ENCODE data around the gene AKT1S1.
"Not testable (repeated sequence)": the region's sequence is repeated elsewhere in the genome, so short reads cannot be mapped to it uniquely, and the experiment has no call there.

Gene AKT1S1

DNA sequence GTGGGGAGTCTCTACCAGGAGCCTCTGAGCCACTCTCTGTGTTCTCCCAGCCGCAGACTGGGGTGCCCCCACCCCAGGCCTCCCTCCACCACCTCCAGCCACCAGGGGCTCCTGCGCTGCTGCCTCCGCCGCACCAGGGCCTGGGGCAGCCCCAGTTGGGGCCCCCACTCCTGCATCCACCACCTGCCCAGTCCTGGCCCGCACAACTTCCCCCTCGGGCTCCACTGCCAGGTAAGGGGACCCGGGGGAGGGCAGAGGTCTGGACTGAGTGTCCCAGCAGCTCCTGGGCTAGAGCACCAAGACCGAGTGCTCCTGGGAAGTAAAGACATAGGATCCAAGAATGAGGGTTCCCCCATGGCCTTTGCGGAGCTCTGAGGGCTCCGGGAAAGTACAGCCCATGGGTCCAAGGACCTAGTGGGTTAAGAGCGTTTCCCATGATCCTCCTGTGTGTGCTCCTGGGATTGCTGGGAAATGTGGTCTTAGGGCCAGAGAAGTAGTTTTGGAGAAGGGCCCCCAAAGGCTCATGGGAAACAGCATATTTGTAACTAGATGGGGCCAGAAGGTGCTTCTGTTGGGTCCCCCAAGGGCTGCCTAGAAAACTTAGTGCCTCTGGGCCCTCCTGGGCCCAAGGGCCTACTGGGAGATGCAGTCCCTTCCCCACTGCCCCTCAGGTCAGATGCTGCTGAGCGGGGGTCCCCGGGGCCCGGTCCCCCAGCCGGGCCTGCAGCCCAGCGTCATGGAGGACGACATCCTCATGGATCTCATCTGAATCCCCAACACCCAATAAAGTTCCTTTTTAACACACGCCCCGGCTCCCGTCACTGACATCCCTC, 40.8 kb downstream of the AKT1S1 start:
- DNase-seq (ENCODE audit: low read depth): no peak

DNA sequence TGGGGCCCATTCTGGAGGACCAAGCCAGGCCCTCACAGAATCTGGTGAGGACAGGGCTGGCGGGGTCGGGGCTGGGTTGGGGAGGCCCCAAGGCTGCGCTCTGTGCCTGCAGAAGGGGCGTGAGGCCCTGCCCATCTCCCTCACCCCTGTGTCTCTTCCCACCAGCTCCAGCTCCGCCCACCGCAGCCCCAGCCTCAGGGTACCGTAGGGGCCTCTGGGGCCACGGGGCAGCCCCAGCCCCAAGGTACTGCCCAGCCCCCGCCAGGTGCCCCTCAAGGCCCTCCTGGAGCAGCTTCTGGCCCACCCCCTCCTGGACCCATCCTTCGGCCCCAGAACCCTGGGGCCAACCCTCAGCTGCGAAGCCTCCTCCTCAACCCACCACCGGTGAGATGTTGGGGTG, 41.6 kb downstream of the AKT1S1 start:
- no peak for DNase-seq (ENCODE audit: low read depth)

DNA sequence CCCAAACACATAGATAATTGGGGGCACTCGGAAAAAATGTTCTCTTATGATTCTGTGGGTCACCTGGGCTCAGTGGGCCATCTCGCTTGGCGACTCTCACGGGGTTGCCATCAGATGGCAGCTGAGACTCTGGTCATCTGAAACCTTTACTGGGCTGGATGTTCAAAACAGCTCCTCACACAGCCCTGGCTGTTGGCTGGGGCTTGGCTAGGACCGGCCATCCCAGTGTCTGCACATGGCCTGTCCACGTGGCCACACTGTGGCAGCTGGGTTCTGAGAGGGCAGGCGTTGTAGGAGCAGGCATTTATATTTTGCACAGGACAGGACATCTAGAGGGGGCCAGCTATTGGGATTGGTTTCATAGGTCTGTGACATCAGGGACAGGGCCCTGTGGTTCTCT, 43.6 kb downstream of the AKT1S1 start:
- no peak for DNase-seq (ENCODE audit: low read depth)

DNA sequence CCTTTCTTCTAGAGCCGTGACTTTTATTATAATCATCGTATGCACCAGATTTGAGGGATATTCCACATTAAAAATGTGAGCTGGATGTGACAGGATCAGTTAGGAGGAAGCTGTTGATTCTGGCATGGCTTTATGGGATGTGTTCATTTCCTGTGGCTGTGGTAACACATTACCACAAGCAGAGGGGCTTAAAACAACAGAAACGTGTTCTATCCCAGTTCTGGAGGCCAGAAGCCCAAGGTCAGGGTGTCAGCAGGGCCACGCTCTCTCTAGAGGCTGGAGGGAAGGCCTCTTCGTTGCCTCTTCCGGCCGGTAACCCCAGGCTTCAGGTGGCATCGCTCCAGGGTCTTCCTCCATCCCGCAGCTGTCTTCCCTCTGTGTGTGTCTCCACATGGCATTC, 44.6 kb downstream of the AKT1S1 start:
- no peak for DNase-seq (ENCODE audit: low read depth)

DNA sequence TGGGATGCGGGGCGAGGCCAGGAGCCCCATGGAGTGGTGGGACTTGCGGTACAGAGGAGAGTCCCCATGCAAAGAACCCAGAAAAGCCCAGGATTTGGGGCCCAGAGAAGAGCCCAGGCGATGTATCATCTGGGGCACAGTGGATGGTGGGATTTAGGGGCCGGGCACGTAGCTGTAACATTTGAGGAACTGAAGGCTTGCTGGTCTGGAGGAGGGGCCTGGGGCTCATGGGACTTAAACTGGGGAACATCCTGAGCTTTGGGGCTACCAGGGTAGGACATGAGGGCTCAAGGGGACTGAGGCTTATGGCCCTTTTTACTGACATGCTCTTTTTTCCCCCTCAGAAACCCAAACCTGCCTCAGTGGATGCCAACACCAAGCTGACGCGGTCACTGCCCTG, 45.6 kb downstream of the AKT1S1 start:
- DNase-seq (ENCODE audit: low read depth): no peak

DNA sequence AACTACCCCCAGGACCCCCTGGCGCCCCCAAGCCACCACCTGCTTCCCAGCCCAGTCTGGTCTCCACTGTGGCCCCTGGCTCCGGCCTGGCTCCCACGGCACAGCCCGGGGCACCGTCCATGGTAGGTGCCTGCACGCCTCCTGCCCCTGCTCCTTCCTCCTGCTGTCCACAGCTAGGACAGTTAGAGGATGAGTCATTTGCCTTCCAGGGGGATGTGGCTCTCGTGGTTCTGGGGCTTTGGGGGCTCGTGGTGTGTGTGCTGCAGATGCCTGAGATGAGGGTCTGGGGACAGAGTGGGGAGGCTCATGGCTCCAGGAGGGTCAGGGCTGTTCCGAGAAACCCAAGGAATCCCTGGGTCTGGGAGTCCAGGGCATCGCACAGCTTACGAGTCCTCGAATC, 46.4 kb downstream of the AKT1S1 start:
- DNase-seq (ENCODE audit: low read depth): no peak

DNA sequence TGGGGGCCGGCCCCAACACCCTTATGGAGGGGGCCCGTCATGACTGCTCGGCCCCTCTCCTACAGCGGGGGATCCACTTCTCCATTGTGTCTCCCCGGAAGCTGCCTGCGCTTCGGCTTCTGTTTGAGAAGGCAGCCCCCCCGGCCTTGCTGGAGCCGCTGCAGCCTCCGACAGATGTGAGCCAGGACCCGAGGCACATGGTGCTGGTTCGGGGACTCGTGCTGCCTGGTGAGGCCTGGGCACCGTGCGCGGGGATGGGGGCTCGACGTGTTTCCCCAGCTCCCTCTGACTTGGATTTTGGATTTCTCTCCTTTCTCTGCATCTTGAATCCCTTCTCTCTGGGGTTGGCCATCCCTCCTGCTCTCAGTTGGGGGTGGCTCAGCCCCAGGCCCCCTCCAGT, 47.4 kb downstream of the AKT1S1 start:
- DNase-seq (ENCODE audit: low read depth): no peak

DNA sequence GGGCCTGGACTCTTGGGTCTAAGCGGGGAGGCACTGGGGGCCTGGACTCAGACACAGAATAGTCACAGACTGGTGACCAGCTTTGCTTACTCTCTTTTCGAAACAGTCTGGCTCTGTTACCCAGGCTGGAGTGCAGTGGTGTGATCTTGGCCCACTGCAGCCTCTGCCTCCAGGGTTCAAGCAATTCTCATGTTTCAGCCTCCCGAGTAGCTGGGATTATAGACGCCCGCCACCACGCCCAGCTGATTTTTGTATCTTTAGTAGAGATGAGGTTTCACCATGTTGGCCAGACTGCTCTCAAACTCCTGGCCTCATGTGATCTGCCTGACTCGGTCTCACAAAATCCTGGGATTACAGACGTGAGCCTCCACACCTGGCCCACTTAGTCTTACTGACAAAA, 48.0 kb downstream of the AKT1S1 start:
- DNase-seq (ENCODE audit: low read depth): no peak

DNA sequence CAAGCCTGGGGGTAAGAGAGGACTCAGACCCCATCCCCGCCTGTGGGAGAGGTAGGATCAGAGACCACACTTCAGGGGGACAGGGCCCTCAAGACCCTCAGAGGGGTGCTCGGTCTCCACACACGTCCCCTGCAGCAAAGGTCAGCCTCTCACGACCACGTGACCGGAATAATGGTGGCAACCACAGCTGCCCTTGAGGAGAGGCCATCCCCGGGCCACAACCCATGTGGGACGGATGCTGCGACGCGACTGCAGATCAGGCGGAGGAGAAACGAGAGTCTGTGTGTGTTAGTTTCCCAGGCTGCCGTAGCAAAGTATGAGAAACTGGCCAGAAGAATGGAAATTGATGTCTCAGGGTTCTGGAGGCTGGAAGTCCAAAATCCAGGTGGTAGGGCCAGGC, 50.1 kb downstream of the AKT1S1 start:
- no peak for DNase-seq (ENCODE audit: low read depth)

DNA sequence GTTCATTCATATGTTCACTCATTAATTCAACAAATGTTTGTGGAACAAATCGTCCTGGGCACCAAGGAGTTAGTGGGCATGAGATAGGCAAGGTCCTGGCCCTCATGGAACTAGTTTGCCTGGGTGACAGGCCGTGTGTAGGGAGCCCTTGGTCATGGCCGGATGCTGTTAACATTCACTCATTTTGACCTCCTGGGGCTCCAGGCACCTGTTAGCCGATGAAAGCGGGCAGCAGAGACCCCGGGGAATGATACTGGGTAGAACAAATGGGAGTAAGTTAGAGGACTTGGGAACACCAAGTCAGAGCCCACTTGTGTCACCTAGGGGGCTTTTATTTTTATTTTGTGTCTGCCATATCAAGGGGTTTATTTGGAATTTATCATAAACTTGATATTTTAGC, 52.5 kb downstream of the AKT1S1 start:
- no peak for DNase-seq (ENCODE audit: low read depth)

DNA sequence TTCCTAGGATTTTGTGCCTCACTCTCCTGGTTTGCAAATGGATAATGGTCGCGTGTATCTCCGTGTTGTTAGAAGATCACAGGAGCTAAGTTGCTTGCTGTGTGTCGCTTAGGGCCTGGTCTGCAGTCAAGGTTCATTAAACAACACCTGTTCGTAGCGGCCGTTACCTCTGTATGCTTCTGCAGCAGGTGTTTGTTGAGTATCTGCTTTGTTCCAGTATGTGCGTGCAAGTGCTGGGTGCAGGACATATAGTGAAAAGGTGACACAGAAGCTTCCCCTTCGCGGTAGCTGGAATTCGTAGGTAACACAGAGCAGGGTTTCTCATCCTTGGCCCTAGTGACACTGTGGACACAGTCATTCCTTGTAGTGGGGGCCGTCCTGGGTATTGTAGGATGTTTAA, 53.7 kb downstream of the AKT1S1 start:
- DNase-seq (ENCODE audit: low read depth): no peak

DNA sequence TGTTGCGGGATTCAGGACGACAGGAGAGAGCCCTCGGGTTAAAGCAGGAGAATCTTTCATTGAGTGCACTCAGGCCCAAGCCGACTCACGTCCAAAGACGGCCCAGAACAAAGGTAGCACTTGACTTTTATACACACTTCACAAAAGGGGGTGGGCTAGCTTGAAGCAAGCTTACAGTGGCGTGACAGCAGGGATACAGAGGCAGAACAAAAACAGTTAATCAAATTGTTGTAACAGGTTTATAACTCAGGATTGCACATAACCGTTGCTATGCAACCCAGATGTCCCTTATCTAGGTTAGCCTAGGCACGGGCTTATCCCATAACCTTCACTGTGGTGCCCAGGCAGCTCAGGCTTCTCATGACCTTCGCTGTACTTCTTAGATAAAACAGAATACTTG, 57.0 kb downstream of the AKT1S1 start:
- no peak for DNase-seq (ENCODE audit: low read depth)

DNA sequence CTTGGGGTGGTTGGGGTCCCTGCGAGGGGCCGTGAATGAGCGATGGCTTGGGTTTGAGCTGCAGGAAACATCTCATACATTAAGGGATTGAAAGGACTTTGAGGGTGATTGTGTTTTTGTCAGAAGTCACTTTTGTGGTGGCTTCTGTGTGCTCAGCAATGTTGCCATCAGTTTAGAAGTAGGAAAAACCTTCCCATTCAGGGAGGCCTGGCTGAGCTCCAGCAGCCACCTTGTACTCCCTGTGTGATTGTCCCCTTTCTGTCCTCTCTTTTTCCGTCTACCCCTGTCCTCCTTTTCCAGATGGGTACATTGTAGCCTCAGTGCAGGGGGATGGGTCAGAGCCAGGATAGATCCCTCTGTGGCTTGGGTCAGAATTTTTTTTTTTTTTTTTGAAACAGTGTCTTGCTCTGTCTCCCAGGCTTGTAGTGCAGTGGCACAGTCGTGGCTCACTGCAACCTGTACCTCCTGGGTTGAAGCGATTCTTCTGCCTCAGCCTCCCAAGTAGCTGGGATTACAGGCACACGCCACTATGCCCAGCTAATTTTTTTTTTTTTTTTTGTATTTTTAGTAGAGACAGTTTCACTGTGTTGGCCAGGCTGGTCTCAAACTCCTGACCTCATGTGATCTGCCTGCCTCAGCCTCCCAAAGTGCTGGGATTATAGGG, 57.6 kb downstream of the AKT1S1 start:
- not testable (repeated sequence) for DNase-seq (ENCODE audit: low read depth)

All from fibroblast of gingiva (primary cell).